ENCODE data around the gene IGBP1.

DNA sequence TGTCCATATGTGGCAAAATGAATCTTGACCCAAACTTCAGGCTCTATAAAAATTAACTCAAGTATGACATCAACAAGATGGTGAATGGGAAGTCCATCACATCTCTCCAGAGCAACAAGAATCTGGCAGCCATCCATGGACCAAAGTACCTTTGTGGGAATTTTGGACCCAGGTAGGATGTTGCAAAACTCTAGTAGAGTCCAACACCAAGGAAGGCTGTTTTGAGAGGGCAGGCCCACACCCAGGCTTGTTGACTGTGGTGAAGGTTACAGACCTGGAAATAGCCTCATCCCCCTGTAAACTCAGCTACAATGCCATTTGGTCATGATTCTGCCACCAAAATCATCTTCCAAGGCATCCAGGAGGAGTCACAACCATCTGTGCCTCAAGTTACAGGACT is 57.0 kb downstream of the IGBP1 start:
- TF ChIP-seq, protein P1, sequence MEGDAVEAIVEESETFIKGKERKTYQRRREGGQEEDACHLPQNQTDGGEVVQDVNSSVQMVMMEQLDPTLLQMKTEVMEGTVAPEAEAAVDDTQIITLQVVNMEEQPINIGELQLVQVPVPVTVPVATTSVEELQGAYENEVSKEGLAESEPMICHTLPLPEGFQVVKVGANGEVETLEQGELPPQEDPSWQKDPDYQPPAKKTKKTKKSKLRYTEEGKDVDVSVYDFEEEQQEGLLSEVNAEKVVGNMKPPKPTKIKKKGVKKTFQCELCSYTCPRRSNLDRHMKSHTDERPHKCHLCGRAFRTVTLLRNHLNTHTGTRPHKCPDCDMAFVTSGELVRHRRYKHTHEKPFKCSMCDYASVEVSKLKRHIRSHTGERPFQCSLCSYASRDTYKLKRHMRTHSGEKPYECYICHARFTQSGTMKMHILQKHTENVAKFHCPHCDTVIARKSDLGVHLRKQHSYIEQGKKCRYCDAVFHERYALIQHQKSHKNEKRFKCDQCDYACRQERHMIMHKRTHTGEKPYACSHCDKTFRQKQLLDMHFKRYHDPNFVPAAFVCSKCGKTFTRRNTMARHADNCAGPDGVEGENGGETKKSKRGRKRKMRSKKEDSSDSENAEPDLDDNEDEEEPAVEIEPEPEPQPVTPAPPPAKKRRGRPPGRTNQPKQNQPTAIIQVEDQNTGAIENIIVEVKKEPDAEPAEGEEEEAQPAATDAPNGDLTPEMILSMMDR (conservative IDR thresholded peaks at IDR 0.05; ENCODE audit: low read length), result no peak
- no peak for TF ChIP-seq EZH2phosphoT487 (IDR thresholded peaks at IDR 0.05; ENCODE audit: borderline replicate concordance)
